Activated CD4-positive, alpha-beta T cell treated with anti-CD3 and anti-CD28 coated beads, Interleukin-2, amount 50 U/mL, for 1 hour (primary cell): ENCODE results near the gene AR.
"Not testable (repeated sequence)": the region's sequence is repeated elsewhere in the genome, so short reads cannot be mapped to it uniquely, and the experiment has no call there.

Experiments
- DNase-seq: peaks from one replicate; pipeline ENCODE4 v3.0.0-alpha.2; 2020

The AR gene

DNA sequence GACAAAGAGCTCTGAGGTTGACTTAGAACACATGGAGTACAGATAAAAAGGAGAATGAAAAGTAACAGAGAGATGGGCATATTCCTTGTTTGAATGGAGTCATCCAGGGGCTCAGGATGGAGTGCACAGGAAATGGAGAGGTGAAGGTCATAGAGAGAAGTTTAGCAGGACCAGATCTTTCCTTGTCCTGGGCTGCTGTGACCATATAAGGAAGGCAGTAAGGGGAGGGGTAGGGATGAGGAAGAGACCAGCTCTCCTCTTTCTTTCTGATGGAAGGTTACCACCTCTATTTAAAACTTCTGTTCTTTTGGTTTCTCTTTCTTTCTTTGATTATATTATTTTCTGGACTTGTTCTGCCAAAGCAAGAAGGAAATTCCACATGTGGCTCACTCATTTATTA, 27.0 kb downstream of the AR start:
- no peak for DNase-seq

DNA sequence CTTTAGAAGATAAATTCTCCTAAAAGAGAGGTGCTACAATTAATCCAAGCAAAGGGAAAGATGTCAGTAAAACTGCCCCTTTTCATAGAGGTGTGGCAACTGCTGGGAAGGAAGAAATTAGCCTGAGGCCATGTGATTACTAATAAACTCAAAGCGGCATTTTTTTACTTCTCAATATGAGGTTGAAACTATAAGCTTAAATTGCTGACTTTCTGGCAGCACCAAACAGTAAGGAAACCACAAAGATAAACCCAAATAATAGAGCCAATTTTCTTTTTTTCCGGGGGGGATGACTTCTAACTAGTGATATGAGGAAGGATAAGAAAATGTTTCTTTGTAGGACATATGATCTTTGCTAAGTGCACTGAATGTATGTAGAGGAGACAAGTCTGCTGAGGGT, 30.9 kb downstream of the AR start:
- no peak for DNase-seq

DNA sequence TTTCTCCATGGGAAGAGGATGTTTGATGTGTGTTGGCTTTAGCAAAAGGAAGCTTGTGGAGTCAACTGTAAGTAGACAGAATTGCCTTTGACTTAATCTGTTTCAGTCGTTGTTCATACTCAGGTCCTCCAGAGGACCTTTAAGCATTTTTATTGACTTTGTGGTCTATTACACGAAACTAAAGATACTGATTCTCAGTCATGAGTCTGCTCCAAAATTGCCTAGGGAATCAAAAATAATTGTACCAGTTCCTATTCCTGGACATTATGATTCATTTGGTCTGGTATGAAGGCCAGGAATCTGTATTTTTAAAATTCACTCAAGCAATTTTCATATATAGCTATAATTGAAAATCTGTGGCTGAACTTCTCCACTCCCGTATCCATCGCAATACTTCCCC, 38.6 kb downstream of the AR start:
- no peak for DNase-seq

DNA sequence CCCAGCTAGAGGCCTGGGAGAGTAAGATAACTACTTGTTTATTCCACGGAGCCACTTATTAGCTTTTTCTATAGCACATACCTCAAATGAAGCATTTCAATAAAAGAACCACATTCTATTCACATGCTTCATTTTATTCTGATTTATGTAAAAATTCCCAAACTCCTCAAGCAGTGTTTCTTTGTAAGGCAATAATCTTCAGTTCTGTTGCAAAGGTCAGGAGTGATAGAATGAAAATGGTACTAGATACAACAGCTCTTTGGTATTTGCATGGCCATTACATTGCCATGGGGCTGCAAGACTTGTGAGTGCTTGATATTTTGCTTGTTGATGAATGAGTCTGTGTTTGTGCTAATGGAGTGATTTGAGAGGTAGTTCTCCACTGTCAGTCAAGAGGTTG, 39.4 kb downstream of the AR start:
- no peak for DNase-seq

DNA sequence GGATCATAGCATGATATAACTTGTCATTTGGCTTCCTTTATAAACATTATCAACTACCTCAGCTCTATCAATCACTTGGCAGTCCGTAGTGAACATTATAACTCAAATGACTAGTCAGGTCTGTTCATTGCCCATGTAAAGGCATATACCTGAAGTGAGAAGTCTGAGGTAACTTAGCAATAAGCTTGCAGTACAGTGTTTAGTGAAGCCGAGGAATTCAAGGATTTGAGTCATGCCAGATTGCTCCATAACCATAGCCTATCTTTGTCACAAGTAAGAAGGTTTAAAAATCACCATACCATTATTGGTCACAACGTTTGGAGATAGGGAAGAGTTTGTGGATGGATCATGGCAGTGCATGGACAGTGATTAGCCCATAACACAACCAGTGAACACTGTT, 41.6 kb downstream of the AR start:
- DNase-seq, result no peak

DNA sequence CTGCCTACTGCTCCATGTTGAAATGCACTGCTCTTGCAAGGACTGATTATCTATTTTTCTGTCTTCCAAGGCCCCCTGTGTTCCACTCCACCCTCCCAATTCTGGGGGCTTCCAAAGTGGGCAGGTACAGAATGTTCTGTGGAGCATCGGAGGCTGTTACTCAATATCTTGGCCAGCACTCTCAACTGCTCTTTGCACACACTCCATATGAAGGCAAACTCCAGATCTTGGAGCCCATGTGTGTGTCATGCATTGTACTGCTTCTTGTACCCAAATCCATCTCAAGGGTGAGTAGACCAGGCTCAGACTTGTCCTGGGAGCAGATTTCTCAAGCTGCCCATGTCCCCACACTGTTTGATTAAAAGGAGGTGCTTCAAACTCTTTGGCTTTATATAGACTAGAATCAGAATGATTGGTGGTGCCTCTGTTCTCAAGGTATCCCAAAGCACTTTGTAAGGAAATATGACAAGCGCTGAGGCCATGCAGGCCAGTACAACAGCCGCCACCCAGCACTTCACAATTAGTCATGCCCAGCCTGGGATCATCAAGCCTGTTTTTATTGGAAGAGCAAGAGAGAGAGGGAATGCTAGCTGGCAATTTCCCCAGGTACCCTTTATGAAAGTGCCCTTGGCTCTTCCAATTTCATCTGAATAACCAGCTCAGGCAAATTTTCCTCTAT, 44.3 kb downstream of the AR start:
- DNase-seq, result no peak

DNA sequence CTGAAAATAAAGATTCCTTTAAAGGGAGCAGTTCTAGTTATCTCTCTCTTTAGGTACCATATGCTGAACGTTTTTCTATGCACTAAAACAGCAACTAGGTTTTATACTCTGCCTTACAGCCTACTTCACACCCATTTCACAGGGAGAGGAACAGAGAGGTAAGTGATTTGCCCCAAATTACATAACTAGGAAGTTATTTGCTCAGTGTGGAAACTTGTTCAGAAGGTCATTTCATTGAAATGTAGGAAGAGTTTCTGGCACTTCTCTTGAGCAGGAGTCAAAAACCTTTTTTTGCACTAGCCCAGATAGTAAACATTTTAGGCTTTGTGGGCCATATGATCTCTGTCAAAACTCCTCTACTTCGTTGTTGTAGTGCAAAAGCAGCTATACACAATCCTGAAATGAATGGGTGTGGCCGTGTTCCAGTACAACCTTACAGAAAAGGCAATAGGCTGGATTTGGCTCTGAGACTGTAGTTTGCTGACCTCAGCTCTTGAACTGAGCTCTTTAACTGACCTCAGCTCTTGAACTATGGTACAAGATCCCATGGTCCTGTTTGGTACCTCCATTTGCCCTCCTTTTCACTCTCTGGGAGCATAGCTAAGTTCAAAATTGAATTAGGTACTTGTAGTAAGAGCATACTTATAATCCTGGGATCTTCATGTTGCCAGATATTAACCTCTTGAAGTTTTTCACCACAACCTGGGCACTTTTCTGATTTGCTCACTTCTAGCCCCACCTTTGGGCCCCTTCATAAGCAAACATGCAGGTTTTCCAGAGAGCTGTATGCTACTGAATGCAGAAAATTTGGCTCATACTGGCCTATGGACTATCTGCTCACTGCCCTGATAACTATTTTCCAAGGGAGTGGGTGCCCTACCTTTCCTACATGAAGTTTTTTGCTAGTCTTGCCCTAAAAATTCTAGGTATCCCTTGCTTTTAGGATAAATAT, 53.3 kb downstream of the AR start:
- DNase-seq, result no peak

DNA sequence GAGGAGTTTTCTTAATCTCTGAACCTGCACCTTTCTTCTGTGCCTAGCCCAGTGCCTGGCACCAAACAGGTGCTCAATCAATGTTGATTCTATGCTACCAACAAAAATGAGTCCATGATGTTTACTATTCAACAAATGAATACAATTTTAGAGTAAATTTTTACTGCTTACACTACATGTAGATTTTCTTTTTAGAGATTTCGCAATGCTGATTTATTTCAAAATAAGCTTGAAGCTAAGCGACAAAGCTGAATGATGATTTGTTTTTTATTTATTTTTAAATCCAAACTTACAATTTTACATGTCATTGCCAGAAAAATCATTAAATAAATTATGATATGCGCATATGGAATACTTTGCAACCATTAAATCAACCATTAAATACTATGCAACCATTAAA, 55.7 kb downstream of the AR start:
- no peak for DNase-seq

DNA sequence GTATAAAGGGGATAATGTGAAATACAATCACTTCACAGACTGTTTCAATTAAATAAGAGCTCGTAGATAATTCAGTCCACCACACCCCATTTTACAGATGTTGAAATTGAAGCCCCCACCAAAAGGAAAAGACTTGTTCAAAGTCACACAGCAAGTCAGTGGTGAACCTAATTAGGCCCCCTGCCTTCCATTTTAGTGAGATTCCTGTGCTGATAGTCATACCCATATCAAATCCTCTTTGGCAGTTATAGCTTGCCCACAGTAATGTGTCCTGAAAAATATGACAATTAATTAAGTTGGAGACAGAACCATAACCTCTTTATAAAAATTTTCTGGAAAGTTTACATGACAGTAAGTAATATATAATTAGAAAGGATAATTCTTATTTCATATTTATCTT, 58.0 kb downstream of the AR start:
- DNase-seq, result no peak

DNA sequence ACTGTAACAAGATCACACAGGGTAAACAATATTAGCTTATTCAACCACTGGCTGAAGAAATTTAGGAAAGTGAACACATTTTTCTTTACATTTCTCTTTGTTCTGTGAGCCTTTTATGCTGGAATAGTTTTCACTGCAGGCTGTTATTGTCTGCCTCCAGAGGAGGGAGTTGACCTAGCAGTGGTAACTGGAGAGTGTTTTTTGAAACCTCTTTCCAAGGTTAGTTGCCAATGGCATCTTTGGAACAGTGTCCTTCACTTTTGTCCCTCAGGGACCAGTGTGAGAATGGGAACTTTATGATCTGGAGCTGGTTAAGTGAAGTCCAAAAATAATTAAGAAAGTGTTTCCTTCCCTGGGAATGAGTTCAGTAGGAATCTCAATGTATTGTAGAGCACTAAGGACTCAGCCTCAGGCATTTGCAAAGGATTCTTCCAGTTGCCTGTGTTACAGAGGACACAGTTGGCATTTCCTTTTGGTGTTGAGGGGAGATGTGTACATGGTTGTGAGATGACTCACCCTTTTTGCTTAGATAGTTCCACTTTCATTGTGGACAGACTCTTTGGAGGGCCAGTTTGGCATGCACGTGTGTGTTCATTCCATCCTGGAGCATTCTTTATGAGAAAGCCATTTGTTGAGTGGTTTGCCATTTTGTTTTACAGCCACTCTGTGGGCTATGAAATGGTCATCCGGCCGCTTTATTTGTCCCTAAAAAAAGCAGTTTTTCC, 61.3 kb downstream of the AR start:
- no peak for DNase-seq

DNA sequence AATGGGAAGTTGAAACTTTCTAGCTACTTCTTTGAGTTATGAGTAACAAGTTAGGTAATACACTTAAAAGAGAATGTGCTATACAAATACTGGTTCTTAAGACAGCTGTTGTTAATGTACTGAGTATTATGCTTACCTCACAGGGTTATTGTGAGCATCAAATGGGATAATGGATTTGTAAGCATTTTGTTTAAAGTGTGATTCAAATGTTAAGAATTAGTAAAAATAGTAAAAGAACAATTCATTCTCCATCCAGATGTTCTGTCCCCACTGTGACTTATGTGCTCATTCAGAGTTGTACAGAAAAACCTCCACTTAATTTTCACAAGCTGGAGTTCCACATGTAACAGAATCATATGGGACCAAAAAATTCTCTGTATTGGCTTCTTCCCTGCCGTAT, 63.6 kb downstream of the AR start:
- DNase-seq, result no peak

DNA sequence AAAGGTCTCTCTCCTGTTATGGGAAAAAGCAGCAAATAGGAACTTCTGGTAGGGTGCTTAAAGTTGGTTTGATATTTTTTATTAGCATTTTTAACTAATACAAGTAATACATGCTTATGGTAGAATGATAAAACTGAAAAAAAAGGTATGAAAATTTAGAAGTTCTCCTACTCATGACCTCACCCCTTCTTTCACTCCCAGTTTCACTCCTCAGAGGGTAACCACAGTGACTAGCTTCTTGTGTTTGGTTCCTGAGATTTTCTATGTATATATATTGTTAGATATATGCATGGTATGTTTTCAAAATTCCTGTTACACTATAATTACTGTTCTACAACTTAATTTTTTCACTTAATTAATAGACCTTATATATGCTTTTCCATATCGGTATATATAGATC, 66.5 kb downstream of the AR start:
- no peak for DNase-seq

DNA sequence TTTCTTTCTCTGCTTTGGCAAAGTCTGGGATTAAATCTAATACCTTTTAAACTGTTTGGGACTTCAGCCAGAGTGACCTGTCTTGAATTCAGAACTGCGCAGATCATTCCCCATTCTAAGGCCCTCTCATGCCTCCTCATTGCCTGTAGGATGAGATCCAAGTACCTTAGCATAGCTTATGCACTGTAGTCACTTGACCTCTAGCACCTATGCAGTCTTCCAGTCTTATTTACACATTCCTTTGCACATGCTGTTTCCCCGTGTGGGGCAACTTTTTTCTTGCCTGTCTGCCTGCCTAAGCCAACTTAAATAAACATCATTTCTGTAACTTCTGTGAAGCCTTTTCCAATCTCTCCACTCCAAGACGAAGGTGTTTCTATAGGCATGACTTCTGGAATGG, 68.4 kb downstream of the AR start:
- DNase-seq, result no peak

DNA sequence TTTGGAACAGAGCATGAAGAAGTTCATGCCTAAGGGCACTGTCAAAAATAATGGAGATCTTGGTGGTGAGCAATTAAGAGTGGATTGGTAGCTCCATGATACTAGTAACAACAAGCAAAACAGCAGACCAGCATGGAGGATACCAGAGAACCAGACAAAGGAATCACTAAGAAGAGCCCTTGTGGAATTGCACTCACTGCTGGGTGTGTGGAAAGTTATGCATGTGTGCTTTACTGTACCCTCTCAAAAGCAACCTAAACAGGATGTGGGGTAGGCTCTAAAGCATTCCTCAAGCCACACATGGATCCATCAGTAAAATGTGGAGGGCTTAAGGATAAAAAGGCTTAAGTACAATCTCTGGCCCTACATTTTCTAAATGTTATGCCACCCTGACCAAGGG, 69.5 kb downstream of the AR start:
- DNase-seq, result no peak

DNA sequence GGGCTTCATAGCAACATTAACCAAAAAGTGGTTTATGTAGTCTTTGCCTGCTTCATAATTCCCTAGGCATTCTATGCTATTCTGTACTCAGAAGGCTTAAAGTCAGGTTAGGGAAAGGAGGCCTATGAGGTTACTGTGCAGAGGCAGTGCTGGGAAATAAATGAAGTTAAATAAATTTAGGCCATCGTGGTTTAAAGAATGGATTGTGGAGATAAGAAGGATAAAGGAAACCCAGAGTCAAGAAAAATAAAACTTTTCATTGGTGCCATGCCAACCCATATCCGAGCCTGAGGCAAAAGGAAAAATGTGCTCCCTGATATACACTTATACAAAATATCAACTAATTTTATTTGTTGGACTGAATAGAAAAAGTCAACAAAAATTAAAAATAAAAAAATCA, 70.2 kb downstream of the AR start:
- no peak for DNase-seq

DNA sequence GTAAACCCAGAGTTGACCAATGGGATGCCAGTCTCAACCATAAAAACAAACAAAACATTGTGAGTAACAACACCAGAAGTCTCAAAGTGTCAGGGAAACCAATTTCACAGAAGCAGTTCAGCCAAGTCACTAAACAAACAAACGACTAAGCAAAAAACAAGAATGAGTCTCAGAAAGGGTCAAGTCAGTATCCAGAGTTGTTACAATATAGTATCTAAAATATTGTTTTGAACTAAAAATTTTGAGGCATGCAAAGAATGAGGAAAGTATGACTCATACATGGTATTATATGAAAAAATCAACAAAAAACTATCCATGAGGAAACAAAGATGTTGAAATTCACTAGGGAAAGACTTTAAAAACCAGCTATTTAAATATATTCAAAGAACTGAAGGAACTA, 70.6 kb downstream of the AR start:
- no peak for DNase-seq

DNA sequence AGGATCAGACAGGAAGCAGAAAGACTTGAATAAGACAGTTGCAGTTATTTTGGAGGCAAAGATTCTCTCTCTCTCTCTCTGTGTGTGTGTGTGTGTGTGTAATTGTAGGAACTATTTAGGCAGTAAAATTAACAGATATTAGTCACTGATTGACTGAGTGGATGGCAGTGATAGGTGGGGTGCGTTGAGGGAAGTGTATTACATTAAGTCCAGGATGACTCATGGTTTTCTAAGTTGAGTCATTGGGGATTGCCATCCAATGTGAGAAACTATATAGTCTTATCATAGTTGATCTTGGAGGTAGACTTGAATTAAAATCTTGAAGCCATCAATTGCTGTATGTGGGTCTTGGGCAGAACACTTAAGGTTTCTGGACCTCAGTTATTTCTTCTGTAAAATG, 75.4 kb downstream of the AR start:
- DNase-seq, result no peak

DNA sequence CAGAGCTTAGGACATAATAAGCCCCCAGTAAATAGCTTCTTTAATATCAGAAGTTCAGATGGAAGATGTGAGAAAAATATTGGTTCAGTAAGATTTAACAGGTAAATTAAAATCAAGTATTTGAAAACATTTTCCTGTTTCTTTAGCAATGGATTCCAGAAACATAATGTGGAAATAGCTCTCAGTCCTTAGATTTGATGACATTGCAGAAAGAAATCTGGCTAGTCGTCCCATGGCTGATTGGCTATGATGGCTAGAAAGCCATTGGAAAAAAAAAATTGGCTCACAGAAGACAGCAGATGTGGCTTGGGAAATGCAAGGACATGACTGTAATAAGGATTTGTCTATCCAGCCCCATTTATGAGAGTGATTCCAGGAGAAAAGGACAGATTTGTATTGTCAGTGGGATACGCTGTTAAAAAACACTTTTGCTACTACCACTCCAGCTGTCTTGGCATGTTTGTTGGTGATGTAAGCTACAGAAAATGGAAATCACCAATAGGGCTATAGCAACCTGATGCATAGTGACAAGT, 78.3 kb downstream of the AR start:
- DNase-seq, result no peak

DNA sequence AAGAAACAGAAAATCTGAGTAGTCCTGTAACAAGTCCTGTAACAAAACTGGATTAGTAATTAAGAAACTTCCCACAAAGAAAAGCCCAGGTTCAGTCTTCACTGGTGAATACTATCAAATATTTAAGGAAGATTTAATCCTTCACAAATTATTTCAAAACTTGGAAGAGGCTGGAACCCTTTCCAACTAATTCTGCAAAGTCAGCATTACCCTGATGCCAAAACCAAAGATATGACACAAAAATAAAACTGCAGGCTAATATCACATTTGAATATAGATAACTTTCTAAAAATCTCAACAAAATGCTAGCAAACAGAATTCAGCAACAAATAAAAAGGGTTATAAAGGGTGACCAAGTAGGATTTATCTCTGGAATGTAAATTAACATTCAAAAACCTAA, 80.5 kb downstream of the AR start:
- DNase-seq, result no peak

DNA sequence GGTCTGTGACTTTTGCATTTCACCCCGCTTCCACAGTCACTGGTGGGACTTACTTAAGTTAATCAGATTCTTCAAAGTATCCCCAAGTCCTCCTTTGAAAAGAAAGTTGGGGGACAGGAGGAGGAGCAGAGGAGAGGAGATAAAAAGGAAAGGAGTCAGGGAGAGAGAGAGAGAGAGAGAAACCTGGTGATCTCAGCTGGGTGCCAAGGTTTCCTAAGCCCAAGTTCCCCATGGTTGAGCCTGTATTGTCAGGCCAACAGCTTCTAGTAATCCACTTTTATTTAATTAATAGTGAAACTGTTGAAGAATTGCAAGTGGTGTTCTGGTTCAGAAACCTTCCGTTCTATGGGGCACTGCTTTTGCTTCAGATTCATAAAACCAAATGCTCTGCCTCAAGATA, 91.6 kb downstream of the AR start:
- DNase-seq, result no peak

DNA sequence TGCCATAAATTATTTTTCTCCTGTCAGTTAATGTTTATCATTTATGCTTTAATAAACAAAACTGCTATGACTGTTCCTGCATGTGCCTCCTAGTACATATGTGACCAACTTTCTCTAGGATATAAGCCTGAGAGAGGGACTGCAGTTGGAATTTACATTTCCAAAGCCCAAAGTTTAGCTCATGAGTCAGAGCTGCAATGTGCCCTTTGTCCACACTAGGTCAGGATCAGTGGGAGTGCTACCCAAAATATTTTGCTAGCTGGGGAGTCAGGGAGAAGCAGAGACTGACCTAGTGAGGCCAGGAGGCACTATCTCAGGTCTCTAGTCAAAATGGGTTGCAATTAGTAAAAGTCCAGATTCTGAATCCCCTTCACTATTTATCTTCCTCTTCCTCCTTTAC, 92.7 kb downstream of the AR start:
- no peak for DNase-seq

DNA sequence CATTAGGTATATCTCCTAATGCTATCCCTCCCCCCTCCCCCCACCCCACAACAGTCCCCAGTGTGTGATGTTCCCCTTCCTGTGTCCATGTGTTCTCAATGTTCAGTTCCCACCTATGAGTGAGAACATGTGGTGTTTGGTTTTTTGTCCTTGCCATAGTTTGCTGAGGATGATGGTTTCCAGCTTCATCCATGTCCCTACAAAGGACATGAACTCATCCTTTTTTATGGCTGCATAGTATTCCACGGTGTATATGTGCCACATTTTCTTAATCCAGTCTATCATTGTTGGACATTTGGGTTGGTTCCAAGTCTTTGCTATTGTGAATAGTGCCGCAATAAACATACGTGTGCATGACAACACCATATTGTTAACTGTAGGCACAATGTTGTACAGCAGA, 93.5 kb downstream of the AR start:
- DNase-seq, result not testable (repeated sequence)

DNA sequence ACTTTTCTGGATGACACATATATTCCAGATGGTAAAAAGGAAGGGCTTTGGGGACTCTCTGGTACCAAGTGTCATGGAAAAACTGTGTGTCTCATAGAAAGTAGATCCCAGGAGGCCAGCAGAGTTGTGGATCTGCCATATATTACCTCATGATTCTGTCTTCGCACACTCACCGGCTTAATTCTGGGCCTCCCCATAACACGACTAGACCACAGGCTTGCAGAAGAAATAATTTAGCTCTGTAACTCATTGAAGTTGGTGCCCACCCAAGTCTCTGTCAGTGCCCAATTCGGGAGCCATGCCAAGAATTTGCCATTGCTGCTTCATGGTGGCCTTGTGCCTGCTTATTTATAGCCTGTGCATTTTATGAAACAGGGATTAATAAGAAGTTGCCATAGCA, 104.5 kb downstream of the AR start:
- DNase-seq, result no peak
